Activated T-helper 1 cell treated with anti-CD3 and anti-CD28 coated beads, Interleukin-12 subunit alpha, Interleukin-12 subunit beta, Interleukin-2, Interleukin-4 antibody, amounts not matched to agents 30 ng/mL and 10 ng/mL and 1 ng/mL, durations not matched to agents 14 hours and 24 hours and 36 hours (primary cell): ENCODE measurements around the gene FAM110A. TPM values are rescaled to one million over a fixed set of nuclear protein-coding genes. Genes with fewer than 3 reads are reported as not detected.
"Not testable (repeated sequence)": the region's sequence is repeated elsewhere in the genome, so short reads cannot be mapped to it uniquely, and the experiment has no call there.

Experiments used
- DNase-seq: peaks from one replicate; pipeline ENCODE4 v3.0.0; 2021; ENCODE audit warnings: low spot score
- H3K27ac Mint-ChIP-seq: one replicate; pipeline ENCODE4 v1.8.0; 2021; ENCODE audit warnings: mild to moderate bottlenecking, mixed read lengths
- H3K27me3 Mint-ChIP-seq: one replicate; pipeline ENCODE4 v1.8.0; 2022; ENCODE audit warnings: mild to moderate bottlenecking, moderate library complexity, mixed read lengths; ENCODE audit not compliant: insufficient read depth
- H3K36me3 Mint-ChIP-seq: one replicate; pipeline ENCODE4 v1.8.0; 2021; ENCODE audit warnings: low read depth, mixed read lengths
- H3K4me1 Mint-ChIP-seq: one replicate; pipeline ENCODE4 v1.8.0; 2021; ENCODE audit warnings: low read depth, mixed read lengths
- H3K4me3 Mint-ChIP-seq: one replicate; pipeline ENCODE4 v1.8.0; 2021; ENCODE audit warnings: mild to moderate bottlenecking, moderate library complexity, mixed read lengths
- H3K9me3 Mint-ChIP-seq: one replicate; pipeline ENCODE4 v1.8.0; 2021; ENCODE audit warnings: mixed read lengths
- intact Hi-C: fragments of 100-400 bp; cut with micrococcal nuclease; formaldehyde crosslinking; loops from one replicate; pipeline ENCODE4 v1.15.1; 2024
- total RNA-seq: library from RNA; stranded (reverse); gene quantifications from 2 replicates; pipeline ENCODE4 v1.2.3, GENCODE V29; 2022

Gene FAM110A
- total RNA-seq, result 19.0 and 21.1 TPM in 2 replicates

GRCh38 chr20:833450-834150 lies at the start of gene FAM110A:
FAM110A (plus strand) TSS chr20:833715; CDS start chr20:844805, 11,090 bp downstream.
- H3K9me3 Mint-ChIP-seq, result no peaks in the 10 kb centered on the region
- H3K27me3 Mint-ChIP-seq, result peaks cover 2% of the 10 kb centered on the region
- peaks cover 16% of the 10 kb centered on the region for H3K36me3 Mint-ChIP-seq
- peak within 1 kb of the TSS; percentile 86 for H3K27ac Mint-ChIP-seq
- peaks cover 51% of the 10 kb centered on the region for H3K4me1 Mint-ChIP-seq
- peak within 1 kb of the TSS; percentile 81 for H3K4me3 Mint-ChIP-seq
- intact Hi-C loops, result loop anchor here (1.0 to 10.0 kb wide), 10 partner anchors 11 to 1821 kb away; partner anchors contain the start of genes CSNK2A1, NOP56, PSMF1 and SRXN1
- DNase-seq, result peak; percentile 95

GRCh38 chr20:787825-788224 lies 45.7 kb upstream of the FAM110A start:
- DNase-seq, result no peak
- H3K4me1 Mint-ChIP-seq, result no peaks in the 10 kb centered on the region
- H3K27me3 Mint-ChIP-seq, result peaks cover 7% of the 10 kb centered on the region
- intact Hi-C loops, result no loop called here
- no peaks in the 10 kb centered on the region for H3K36me3 Mint-ChIP-seq
- peaks cover 30% of the 10 kb centered on the region for H3K9me3 Mint-ChIP-seq
- H3K27ac Mint-ChIP-seq, result no peak overlapping the region
- no peak overlapping the region for H3K4me3 Mint-ChIP-seq

- H3K27me3 Mint-ChIP-seq, result peaks cover 7% of the 10 kb centered on the region
- no peak for DNase-seq
- intact Hi-C loops, result no loop called here
- H3K4me3 Mint-ChIP-seq, result no peak overlapping the region
- no peak overlapping the region for H3K27ac Mint-ChIP-seq
- H3K36me3 Mint-ChIP-seq, result no peaks in the 10 kb centered on the region
- H3K9me3 Mint-ChIP-seq, result peaks cover 11% of the 10 kb centered on the region
- no peaks in the 10 kb centered on the region for H3K4me1 Mint-ChIP-seq
Measured at GRCh38 chr20:791056-791455, 42.5 kb upstream of the FAM110A start.

GRCh38 chr20:792248-792647 lies 41.3 kb upstream of the FAM110A start:
- Mint-ChIP-seq H3K4me1 (no peaks in the 10 kb centered on the region), H3K36me3 (no peaks in the 10 kb centered on the region)

GRCh38 chr20:796921-797320 lies 36.6 kb upstream of the FAM110A start:
- Mint-ChIP-seq H3K4me1 (no peaks in the 10 kb centered on the region), H3K36me3 (no peaks in the 10 kb centered on the region), H3K27me3 (peaks cover 4% of the 10 kb centered on the region), H3K27ac (no peak overlapping the region), H3K4me3 (no peak overlapping the region), H3K9me3 (peaks cover 7% of the 10 kb centered on the region)
- intact Hi-C loops, result no loop called here
- no peak for DNase-seq

More at GRCh38 chr20:792248-792647, 41.3 kb upstream of the FAM110A start:
- Mint-ChIP-seq H3K27ac (no peak overlapping the region), H3K9me3 (peaks cover 11% of the 10 kb centered on the region), H3K4me3 (no peak overlapping the region), H3K27me3 (peaks cover 8% of the 10 kb centered on the region)
- no peak for DNase-seq
- intact Hi-C loops, result no loop called here

DNA sequence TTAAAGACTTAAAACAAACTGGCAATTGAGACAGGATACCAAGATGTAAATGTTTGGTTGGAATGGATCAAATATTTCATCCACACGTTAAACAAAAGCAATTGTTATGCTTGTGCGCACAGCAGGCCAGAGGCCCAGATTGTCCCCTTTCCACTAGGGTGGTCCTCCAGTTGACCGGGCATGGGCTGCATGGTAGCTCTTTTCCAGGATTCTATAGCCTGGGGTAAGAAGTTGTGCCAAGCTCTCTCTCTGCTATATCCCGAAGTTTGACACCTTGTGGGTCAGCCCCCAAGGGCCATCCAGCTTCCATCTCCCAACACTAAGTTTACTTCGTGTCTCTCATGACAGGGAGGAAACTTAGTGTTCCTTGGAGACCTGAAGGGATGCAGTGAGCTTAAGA lies 34.8 kb upstream of the FAM110A start:
- H3K27me3 Mint-ChIP-seq, H3K36me3 Mint-ChIP-seq, H3K9me3 Mint-ChIP-seq, H3K4me1 Mint-ChIP-seq, H3K27ac Mint-ChIP-seq, intact Hi-C loops, H3K4me3 Mint-ChIP-seq, DNase-seq: not testable (repeated sequence)

DNA sequence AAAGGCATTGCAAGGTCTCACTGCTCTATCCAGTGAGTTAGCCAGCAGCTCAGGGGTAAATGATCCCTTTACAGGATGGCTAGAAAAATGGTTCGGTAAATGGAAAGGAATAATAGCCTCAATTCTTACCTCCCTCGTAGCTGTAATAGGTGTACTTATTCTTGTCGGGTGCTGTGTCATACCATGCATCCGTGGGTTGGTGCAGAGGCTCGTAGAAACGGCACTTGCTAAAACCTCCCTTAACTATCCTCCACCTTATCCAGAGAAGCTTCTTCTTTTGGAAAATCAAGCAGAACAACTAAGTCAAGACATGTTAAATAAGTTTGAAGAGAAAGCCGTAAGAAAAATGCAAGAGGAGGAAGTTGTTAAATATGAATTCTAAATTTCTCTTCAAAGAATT lies 33.5 kb upstream of the FAM110A start:
- H3K27me3 Mint-ChIP-seq, H3K36me3 Mint-ChIP-seq, intact Hi-C loops, H3K4me1 Mint-ChIP-seq, H3K9me3 Mint-ChIP-seq, DNase-seq, H3K4me3 Mint-ChIP-seq, H3K27ac Mint-ChIP-seq: not testable (repeated sequence)

GRCh38 chr20:801678-802077 lies 31.8 kb upstream of the FAM110A start:
- no peaks in the 10 kb centered on the region for H3K4me1 Mint-ChIP-seq
- H3K36me3 Mint-ChIP-seq, result no peaks in the 10 kb centered on the region
- no peak overlapping the region for H3K4me3 Mint-ChIP-seq
- H3K27ac Mint-ChIP-seq, result no peak overlapping the region
- no peak for DNase-seq
- peaks cover 4% of the 10 kb centered on the region for H3K27me3 Mint-ChIP-seq
- H3K9me3 Mint-ChIP-seq, result peaks cover 14% of the 10 kb centered on the region
- intact Hi-C loops, result no loop called here

DNA sequence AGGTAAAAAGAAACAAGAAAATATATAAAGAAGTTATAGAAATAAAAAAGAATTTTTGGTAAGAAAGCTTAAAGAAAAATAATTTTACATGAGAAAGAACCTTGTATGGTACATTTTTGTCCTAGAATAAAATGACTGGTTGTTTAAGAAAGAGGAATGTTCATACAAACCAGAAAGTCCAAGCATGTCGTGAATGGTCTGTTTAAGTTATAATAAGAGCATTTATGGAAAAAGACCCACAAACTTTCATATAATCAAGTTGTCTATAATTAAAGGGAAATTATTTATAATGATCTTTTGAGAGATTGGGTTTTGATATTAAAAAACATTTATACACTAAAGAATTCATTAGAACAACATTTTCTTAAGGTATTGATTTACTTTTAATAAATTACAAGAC lies 27.8 kb upstream of the FAM110A start:
- no peak overlapping the region for H3K4me3 Mint-ChIP-seq
- no peaks in the 10 kb centered on the region for H3K4me1 Mint-ChIP-seq
- no peaks in the 10 kb centered on the region for H3K36me3 Mint-ChIP-seq
- intact Hi-C loops, result no loop called here
- H3K27ac Mint-ChIP-seq, result no peak overlapping the region
- H3K27me3 Mint-ChIP-seq, result peaks cover 10% of the 10 kb centered on the region
- DNase-seq, result no peak
- peaks cover 14% of the 10 kb centered on the region for H3K9me3 Mint-ChIP-seq

DNA sequence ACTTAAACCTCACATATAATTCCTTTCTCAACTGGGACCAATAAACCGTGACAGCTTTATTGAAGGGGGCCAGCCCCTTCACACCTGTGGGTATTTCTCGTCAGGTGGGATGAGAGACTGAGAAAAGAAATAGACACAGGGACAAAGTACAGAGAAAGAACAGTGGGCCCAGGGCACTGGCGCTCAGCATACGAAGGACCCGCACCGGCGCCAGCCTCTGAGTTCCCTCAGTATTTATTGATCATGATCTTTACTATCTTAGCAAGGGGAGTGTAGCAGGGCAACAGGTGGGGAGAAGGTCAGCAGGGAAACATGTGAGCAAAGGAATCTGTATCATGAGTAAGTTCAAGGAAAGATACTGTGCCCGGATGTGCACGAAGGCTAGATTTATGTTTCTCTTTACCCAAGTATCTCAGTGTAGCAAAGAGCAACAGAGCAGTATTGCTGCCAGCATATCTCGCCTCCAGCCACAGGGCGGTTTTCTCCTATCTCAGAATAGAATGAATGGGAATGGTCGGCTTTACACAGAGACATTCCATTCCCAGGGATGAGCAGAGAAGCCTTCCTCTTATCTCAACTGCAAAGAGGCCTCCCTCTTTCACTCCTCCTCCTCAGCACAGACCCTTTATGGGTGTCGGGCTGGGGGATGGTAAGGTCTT lies 21.6 kb upstream of the FAM110A start:
- intact Hi-C loops, result not testable (repeated sequence)

GRCh38 chr20:812435-812814 lies 21.1 kb upstream of the FAM110A start:
- H3K4me1 Mint-ChIP-seq, H3K27ac Mint-ChIP-seq, H3K4me3 Mint-ChIP-seq, intact Hi-C loops, DNase-seq, H3K36me3 Mint-ChIP-seq, H3K9me3 Mint-ChIP-seq: not testable (repeated sequence)
- H3K27me3 Mint-ChIP-seq, result peaks cover 20% of the 10 kb centered on the region

More for the DNA sequence above, 21.6 kb upstream of the FAM110A start:
- not testable (repeated sequence) for H3K27ac Mint-ChIP-seq, H3K9me3 Mint-ChIP-seq, H3K4me3 Mint-ChIP-seq, H3K36me3 Mint-ChIP-seq, DNase-seq, H3K4me1 Mint-ChIP-seq
- peaks cover 20% of the 10 kb centered on the region for H3K27me3 Mint-ChIP-seq

GRCh38 chr20:813390-813789 lies 20.1 kb upstream of the FAM110A start:
- no peak overlapping the region for H3K4me3 Mint-ChIP-seq

DNA sequence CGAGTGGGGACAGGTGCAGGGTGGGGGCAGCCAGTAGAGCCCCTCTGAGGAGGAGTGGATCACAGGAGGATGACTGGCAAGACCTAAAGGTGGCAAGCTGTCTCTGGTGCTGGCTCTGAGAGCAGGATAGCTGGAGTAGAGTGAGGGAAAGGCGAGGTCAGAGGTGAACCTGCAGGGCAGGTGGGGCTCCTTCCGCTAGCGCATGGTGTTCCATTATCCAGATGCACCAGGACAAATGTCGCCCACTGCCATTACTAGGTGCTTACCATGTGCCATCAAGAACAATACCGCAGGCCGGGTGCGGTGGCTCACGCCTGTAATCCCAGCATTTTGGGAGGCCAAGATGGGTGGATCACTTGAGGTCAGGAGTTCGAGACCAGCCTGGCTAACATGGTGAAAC lies 18.3 kb upstream of the FAM110A start:
- DNase-seq, result no peak
- intact Hi-C loops, result loop anchor here (5.0 kb wide), 1 partner anchor 72 kb away; no protein-coding TSS in a partner anchor
- no peaks in the 10 kb centered on the region for H3K9me3 Mint-ChIP-seq
- peaks cover 11% of the 10 kb centered on the region for H3K4me1 Mint-ChIP-seq
- H3K27ac Mint-ChIP-seq, result no peak overlapping the region
- no peak overlapping the region for H3K4me3 Mint-ChIP-seq
- no peaks in the 10 kb centered on the region for H3K36me3 Mint-ChIP-seq
- H3K27me3 Mint-ChIP-seq, result peaks cover 18% of the 10 kb centered on the region

More at GRCh38 chr20:813390-813789, 20.1 kb upstream of the FAM110A start:
- peaks cover 6% of the 10 kb centered on the region for H3K4me1 Mint-ChIP-seq
- no peak overlapping the region for H3K27ac Mint-ChIP-seq
- H3K27me3 Mint-ChIP-seq, result peaks cover 22% of the 10 kb centered on the region
- H3K36me3 Mint-ChIP-seq, result no peaks in the 10 kb centered on the region
- DNase-seq, result no peak
- H3K9me3 Mint-ChIP-seq, result no peaks in the 10 kb centered on the region
- intact Hi-C loops, result no loop called here
